Activated CD8-positive, alpha-beta memory T cell treated with anti-CD3 and anti-CD28 coated beads for 4 hours (primary cell): Measurements from ENCODE around the gene OR5H6.
"Not testable (repeated sequence)": the region's sequence is repeated elsewhere in the genome, so short reads cannot be mapped to it uniquely, and the experiment has no call there.

Experiments
- DNase-seq, 2 donors: peaks; one replicate each; pipeline ENCODE4 v3.0.0-alpha.2; 2020; ENCODE audit warnings: low read depth in 2 of 2

The OR5H6 gene

DNA sequence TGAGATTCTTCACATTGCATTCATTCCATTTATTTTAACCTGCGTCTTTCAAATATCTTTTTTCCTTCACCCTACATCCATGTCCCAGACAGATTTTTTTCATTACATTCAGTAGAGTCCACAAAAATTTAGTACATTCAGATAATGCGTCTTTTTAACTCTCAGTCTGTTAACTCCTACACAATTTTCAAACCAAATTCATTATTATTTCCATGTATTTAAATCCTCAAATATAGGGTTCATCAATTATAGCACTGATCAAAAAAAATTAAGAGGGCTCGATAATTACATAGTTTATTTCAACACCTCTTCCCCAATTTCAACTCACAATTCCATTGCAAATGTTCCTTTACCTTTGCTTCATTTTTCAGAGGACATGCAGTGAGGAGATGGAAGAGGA is at the start of gene OR5H6:
Gene OR5H6 (plus strand): TSS at position 301 of the 400 bp plus-strand sequence. CDS start 89 bp downstream, at position 390.
- no peak for DNase-seq

DNA sequence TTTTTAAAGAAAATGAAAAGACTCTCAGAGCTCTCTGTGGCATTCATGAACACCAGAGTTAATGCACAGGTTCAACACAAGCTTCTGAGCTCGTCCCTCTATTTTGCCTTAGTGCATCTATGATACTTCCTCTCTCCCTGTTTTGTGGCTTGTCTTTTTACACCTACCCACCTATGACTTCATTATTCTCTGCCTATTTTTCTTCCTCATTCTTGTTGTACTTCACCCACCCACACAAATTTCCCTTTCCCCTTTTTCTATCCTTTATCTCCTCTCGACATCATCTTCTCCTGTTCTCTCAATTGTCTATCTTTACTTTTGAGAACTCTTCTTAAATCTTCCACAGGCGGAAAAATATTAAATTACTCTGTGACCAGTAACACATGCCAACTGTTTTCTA is 49.0 kb upstream of the OR5H6 start:
- no peak for DNase-seq

DNA sequence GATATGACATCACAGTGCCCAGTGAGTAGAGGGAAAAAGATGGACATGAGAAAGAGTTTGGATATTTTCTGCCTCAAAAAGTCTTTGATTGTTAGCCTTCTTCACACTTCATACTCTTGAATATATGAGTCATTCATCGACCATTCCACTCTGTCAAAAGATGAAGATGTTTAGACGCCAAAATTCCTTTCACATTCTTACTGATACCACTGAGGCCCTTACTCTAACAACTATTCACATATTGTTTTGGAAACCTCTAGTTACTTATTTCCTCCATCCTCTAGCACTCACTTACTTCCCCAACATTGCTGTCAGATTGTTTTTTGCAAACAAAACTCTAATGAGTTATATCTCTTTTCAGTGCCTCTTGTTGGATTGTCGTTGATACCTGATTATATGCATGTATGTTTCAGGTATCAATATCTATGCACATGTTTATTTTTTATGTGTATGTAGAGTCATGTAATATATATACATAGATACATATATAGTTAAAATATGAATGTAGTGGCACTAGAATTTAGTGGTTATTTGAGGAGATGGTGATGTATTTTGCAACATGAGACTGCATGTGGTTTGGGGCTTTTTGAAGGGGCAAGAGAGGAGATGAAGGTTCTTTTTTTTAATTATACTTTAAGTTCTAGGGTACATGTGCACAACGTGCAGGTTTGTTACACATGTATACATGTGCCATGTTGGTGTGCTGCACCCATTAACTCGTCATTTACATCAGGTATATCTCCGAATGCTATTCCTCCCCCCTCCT is 40.0 kb upstream of the OR5H6 start:
- no peak for DNase-seq

DNA sequence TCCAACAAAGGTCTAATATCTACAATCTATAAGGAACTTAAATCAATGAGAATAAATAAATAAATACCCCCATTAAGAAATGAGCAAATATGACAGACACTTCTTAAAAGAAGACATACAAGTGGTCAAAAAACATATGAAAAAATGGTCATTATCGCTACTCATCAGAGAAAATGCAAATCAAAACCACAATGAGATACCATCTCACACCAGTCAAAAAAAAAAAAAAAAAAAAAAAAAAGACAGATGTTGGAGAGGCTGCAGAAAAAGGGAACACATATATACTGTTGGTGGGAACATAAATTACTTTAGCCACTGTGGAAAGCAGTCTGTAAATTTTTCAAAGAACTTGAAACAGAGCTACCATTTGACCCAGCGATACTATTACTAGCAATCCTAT is 31.6 kb upstream of the OR5H6 start:
- DNase-seq, result no peak

DNA sequence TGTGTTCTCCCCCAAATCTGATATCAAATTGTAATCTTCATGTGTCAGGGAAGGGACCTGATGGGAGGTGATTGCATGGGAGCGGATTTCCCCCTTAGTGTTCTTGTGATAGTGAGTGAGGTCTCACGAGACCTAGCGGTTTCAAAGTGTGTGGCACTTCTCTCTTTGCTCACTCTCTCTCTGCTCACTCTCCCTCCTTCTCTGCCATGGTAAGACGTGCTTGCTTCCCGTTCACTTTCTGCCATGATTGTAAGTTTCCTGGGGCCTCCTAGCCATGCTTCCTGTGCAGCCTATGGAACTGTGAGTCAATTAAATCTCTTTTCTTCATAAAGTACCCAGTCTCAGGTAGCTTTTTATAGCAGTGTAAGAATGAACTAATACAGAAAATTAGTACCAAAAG is 30.6 kb upstream of the OR5H6 start:
- no peak for DNase-seq

DNA sequence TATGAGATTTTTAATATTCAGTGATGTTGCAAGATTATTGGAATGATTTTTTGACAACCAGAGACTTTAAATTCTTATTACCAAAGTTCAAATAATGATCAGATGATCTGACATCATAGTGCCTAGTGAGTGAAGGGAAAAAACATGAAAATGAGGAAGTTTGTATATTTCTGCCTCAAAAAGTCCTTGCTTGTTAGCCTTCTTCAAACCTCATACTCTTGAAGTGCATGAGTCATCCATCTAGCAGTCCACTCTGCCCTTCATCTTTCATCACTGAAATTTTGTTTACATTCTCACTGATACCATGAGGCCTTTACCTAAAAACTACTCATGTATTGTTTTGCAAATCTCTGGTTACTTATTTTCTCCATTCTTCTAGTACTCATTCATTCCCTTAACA is 23.9 kb upstream of the OR5H6 start:
- DNase-seq, result no peak

DNA sequence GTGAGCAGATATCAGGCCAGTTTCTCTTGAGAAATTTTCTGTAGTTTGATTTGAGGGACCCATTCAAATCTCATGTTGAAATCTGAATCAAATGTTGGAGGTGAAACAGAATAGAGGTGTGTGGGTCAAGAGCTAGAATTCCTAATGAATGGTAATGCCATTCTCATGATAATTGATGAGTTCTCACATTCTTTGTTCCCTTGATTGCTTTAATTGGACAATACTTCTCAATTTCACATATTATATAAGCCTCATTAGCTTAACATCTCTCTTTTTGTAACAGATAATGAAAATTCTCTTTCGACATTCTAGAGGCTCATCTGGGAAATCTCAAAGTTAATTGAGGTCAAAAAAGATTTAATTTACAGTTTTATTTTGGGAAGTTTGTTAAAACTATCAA is 21.9 kb upstream of the OR5H6 start:
- DNase-seq, result no peak

DNA sequence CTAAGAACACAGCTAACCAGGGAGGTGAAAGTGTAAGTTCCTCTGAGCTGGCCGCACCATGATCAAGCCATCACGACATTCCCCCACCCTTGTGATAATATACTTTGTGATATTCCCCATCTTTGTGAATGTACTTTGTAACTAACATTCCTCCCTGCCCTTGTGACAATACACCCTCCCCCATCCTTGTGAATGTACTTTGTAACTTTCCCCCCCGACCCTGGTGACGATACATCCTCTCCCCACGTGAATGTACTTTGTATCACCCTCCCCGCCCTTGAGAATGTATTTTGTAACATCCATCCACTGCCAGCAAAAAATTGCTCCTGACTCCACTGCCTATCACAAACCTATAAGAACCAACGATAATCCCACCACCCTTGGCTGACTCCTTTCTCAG is 20.2 kb upstream of the OR5H6 start:
- DNase-seq, result no peak

DNA sequence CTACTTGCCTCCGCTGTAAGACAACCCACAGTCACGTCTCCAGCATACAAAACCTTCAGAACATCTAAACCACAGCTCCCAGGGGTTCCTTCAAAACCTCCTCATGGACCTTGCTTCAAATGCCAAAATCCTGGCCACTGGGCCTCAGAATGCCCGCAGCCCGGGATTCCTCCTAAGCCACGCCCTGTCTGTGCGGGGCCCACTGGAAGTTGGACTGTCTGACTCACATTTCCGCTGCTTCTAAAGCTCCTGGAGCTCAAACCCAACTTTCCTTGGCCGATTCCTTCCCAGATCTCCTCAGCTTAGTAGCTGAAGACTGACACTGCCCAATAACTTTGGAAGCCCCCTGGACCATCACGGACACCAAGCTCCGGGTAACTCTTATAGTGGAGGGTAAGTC is 17.9 kb upstream of the OR5H6 start:
- no peak for DNase-seq

DNA sequence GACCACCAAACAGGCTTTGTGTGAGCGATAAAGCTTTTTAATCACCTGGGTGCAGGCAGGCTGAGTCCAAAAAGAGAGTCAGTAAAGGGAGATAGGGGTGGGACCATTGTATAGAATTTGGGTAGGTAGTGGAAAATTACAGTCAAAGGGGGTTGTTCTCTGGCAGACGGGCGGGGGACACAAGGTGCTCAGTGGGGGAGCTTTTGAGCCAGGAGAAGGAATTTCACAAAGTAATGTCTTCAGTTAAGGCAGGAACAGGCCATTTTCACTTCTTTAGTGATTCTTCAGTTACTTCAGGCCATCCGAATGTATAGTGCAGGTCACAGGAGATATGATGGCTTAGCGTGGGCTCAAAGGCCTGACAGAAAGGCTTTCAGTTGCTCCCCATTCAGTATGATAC is 8.0 kb upstream of the OR5H6 start:
- not testable (repeated sequence) for DNase-seq

DNA sequence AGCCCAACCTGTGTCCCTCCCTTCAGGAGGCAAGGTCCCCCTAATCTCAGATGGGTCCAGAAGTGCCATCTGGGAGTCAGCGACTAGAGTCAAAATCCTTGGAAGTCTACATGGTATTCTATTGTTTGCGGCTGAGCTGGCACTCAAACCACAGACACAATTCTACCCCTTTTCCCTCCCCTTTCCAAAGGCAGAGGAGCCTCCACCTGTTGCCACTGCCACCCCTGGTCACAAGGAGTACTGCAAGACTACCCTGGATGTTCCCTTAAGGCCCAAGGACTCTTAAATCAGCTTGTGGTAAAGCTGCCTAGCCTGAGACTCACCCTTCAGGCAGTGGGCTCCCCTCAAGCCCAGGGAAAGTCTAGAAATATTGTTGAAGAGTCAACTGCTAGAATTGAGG is 4.3 kb upstream of the OR5H6 start:
- DNase-seq, result no peak

DNA sequence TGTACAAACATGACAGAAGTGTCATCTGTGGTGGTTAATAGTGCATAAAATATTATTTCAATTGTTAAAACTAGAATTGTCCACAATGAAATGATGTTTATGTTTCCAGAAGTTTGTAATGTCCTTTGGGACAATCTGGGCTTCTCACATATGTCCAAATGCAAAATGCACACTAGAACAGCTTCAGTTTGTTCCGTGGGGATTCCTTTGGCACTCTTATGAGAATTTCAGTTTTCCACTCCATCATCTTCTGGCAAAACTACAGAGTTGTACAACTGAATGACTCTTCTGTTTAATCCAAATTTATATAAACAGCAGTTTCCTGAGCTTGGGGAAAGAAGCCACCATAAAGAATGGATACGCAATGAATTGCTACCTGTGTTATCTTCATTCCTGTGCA is 2.0 kb upstream of the OR5H6 start:
- DNase-seq, result no peak

DNA sequence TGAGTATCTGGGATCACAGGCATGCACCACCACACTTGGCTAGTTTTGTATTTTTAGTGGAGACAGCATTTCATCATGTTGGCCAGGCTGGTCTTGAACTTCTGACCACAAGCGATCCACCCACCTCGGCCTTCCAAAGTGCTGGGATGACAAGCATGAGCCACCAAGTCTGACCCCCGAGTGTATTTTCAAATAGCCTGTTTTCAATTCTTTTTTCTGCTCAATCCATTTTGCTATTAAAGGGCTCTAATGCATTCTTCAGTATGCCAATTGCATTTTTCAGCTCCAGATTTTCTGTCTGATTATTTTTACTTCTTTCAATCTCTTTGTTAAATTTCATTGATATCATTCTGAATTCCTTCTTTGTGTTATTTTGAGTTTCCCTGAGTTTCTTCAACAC is 5.8 kb downstream of the OR5H6 start:
- no peak for DNase-seq

DNA sequence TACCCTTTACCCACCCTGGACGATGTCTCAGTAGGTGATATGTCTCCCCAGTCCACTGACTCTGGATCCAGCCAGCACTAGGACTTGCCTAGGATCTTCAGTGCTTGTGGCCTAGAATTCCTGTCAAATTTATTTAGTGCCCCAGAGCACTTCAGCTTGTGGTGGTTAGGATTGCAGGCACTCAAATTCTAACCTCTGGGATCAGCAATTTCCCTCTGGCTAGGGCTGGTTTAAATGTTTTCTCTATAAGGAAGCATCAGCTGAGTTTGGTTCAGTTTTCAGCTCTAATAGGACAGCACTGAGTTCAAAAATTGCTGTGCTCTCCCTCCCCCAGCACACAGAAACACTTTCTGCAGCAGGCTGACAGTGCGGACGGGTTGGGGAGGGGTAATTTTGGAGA is 8.1 kb downstream of the OR5H6 start:
- DNase-seq, result no peak

DNA sequence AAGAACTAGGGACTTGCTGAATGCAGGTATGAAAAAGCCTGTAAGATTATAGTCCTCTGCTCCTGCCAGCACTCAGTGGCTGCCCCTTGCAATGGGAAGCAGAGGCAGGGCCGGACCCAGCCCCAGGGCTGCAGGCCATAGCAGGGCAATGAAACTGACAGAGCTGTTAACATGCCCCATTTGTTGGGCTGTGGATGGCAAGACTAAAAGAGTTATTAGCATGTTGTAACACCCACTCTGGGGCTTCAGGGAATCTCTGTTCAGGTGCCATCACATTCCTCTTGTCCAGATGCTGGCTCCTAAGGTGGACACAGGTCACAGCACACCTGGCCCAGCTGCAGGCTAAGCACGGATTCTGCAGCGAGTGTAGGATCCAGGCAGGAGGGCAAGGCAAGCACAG is 10.9 kb downstream of the OR5H6 start:
- no peak for DNase-seq

DNA sequence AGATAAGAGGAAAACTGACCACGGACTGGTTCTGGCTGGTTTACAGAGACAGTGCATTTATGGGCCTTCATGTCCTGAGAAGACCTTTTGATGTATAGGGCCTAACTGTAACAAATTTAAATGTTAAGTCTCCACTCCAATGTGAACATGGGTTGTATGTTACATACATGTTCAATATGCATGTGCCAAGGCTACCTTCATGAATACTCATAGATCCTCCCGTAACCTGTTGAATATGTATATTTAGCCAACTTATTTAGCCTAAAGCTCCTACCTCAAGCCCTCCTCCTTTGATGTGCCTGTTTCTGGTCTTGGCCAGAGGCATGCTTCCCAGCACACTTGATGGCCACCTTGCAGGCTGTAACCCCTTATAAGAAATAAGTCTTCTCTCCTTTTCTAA is 18.2 kb downstream of the OR5H6 start, which contains the start of gene OR5H2:
Gene OR5H2 (plus strand): TSS at position 301 of the 400 bp plus-strand sequence. CDS start 398 bp downstream, outside the sequence.
- DNase-seq, result no peak

DNA sequence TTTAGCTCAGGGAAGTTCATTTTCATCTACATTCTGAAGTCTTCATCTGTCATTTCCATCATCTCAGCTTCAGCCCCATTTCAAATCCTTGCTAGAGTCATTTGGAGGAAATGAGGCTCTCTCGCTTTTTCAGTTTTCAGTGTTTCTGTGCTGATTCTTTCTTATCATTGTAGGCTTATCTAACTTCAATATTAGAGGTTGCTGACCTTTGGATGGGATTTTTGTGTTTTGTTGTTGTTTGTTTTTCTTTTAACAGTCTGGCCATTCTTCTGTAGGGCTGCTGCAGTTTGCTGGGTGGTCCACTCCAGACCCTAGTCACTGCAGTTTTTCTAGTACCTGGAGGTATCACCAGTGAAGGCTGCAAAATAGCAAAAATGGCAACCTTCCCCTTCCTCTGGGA is 26.9 kb downstream of the OR5H6 start:
- DNase-seq, result no peak

DNA sequence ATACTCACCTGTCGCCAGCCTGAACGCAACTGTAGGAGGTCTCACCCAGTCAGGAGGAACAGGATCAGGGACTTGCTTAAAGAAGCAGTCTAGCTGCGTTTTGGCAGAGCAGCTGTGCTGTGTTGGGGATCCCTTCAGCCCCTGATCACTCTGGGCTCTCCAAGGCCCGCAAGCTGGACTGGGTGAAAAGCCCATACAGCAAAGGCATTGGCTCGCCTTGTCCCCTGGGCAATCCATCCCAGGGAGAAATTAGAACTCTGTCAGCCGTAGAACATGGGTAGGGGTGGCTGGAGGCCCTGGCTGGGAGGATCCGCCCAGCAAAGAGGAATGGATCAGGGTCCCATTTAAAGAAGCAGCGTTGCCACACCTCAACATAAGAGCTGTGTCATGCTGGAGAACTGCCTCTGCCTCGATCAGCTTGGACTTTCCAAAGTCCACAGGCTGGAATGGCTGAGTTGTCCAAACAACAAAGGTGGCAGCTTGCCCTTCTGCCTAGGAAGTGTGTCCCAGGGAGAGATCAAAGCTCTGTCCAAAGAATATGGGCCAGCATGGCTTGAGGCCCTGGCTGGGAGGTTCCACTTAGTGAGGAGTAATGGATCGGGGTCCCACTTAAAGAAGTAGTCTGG is 27.4 kb downstream of the OR5H6 start:
- DNase-seq, result no peak
